Measurements from ENCODE around the gene MAP3K5.
A peak's percentile ranks its signal among the peaks of the same experiment; 100 is the strongest.
"Not testable (repeated sequence)": the region's sequence is repeated elsewhere in the genome, so short reads cannot be mapped to it uniquely, and the experiment has no call there.

The MAP3K5 gene

GRCh38 chr6:136767570-136768309 is 24.5 kb downstream of the MAP3K5 start:
- H3K9me3 Mint-ChIP-seq = no peaks in the 10 kb centered on the region
- H3K27me3 Mint-ChIP-seq = no peaks in the 10 kb centered on the region
- H3K27ac Mint-ChIP-seq = peak overlapping the region; percentile 37
- H3K36me3 Mint-ChIP-seq (ENCODE audit: low read depth) = no peaks in the 10 kb centered on the region
- peaks cover 78% of the 10 kb centered on the region for H3K4me1 Mint-ChIP-seq (ENCODE audit: low read depth)
- H3K4me3 Mint-ChIP-seq = no peak overlapping the region

- Mint-ChIP-seq H3K27me3 (no peaks in the 10 kb centered on the region), H3K27ac (peak overlapping the region; percentile 66), H3K4me1 (ENCODE audit: low read depth) (peaks cover 78% of the 10 kb centered on the region), H3K9me3 (no peaks in the 10 kb centered on the region), H3K36me3 (ENCODE audit: low read depth) (no peaks in the 10 kb centered on the region), H3K4me3 (no peak overlapping the region)
Observed at GRCh38 chr6:136767103-136767502, 25.2 kb downstream of the MAP3K5 start.

GRCh38 chr6:136766274-136766673 is 26.0 kb downstream of the MAP3K5 start:
- no peak overlapping the region for H3K4me3 Mint-ChIP-seq
- no peak overlapping the region for H3K27ac Mint-ChIP-seq

GRCh38 chr6:136764517-136764993 is 27.7 kb downstream of the MAP3K5 start:
- peak overlapping the region; percentile 40 for H3K27ac Mint-ChIP-seq
- no peaks in the 10 kb centered on the region for H3K27me3 Mint-ChIP-seq
- H3K36me3 Mint-ChIP-seq (ENCODE audit: low read depth) = no peaks in the 10 kb centered on the region
- H3K4me3 Mint-ChIP-seq = peak overlapping the region; percentile 36
- no peaks in the 10 kb centered on the region for H3K9me3 Mint-ChIP-seq
- peaks cover 81% of the 10 kb centered on the region for H3K4me1 Mint-ChIP-seq (ENCODE audit: low read depth)

More at GRCh38 chr6:136766274-136766673, 26.0 kb downstream of the MAP3K5 start:
- Mint-ChIP-seq H3K36me3 (ENCODE audit: low read depth) (no peaks in the 10 kb centered on the region), H3K4me1 (ENCODE audit: low read depth) (peaks cover 80% of the 10 kb centered on the region), H3K9me3 (no peaks in the 10 kb centered on the region), H3K27me3 (no peaks in the 10 kb centered on the region)

GRCh38 chr6:136763716-136764516 is 28.4 kb downstream of the MAP3K5 start:
- H3K36me3 Mint-ChIP-seq (ENCODE audit: low read depth) = no peaks in the 10 kb centered on the region
- H3K27ac Mint-ChIP-seq = peak overlapping the region; percentile 40
- H3K4me1 Mint-ChIP-seq (ENCODE audit: low read depth) = peaks cover 78% of the 10 kb centered on the region
- no peaks in the 10 kb centered on the region for H3K9me3 Mint-ChIP-seq
- H3K27me3 Mint-ChIP-seq = no peaks in the 10 kb centered on the region
- H3K4me3 Mint-ChIP-seq = peak overlapping the region; percentile 36

GRCh38 chr6:136763255-136763654 is 29.0 kb downstream of the MAP3K5 start:
- peak overlapping the region; percentile 57 for H3K27ac Mint-ChIP-seq
- no peaks in the 10 kb centered on the region for H3K9me3 Mint-ChIP-seq
- peak overlapping the region; percentile 32 for H3K4me3 Mint-ChIP-seq
- H3K36me3 Mint-ChIP-seq (ENCODE audit: low read depth) = no peaks in the 10 kb centered on the region
- H3K4me1 Mint-ChIP-seq (ENCODE audit: low read depth) = peaks cover 75% of the 10 kb centered on the region
- no peaks in the 10 kb centered on the region for H3K27me3 Mint-ChIP-seq

- peak overlapping the region; percentile 67 for H3K4me3 Mint-ChIP-seq
- H3K27me3 Mint-ChIP-seq = no peaks in the 10 kb centered on the region
- peaks cover 66% of the 10 kb centered on the region for H3K4me1 Mint-ChIP-seq (ENCODE audit: low read depth)
- H3K9me3 Mint-ChIP-seq = no peaks in the 10 kb centered on the region
- peak overlapping the region; percentile 57 for H3K27ac Mint-ChIP-seq
- no peaks in the 10 kb centered on the region for H3K36me3 Mint-ChIP-seq (ENCODE audit: low read depth)
Observed at GRCh38 chr6:136762022-136762975, 30.0 kb downstream of the MAP3K5 start.

GRCh38 chr6:136761227-136761922 is 30.9 kb downstream of the MAP3K5 start:
- Mint-ChIP-seq H3K4me3 (peak overlapping the region; percentile 67), H3K27ac (peak overlapping the region; percentile 70), H3K9me3 (no peaks in the 10 kb centered on the region), H3K27me3 (no peaks in the 10 kb centered on the region), H3K4me1 (ENCODE audit: low read depth) (peaks cover 67% of the 10 kb centered on the region), H3K36me3 (ENCODE audit: low read depth) (no peaks in the 10 kb centered on the region)

GRCh38 chr6:136760781-136761180 is 31.5 kb downstream of the MAP3K5 start:
- not testable (repeated sequence) for H3K27me3 Mint-ChIP-seq; H3K9me3 Mint-ChIP-seq; H3K36me3 Mint-ChIP-seq (ENCODE audit: low read depth)
- Mint-ChIP-seq H3K4me1 (ENCODE audit: low read depth) (peaks cover 61% of the 10 kb centered on the region), H3K4me3 (peak overlapping the region; percentile 67), H3K27ac (peak overlapping the region; percentile 70)

GRCh38 chr6:136757150-136757549 is 35.1 kb downstream of the MAP3K5 start:
- no peaks in the 10 kb centered on the region for H3K36me3 Mint-ChIP-seq (ENCODE audit: low read depth)
- H3K4me1 Mint-ChIP-seq (ENCODE audit: low read depth) = peaks cover 57% of the 10 kb centered on the region
- H3K27me3 Mint-ChIP-seq = no peaks in the 10 kb centered on the region
- H3K9me3 Mint-ChIP-seq = no peaks in the 10 kb centered on the region
- no peak overlapping the region for H3K27ac Mint-ChIP-seq
- H3K4me3 Mint-ChIP-seq = no peak overlapping the region

- Mint-ChIP-seq H3K27me3 (no peaks in the 10 kb centered on the region), H3K36me3 (ENCODE audit: low read depth) (no peaks in the 10 kb centered on the region), H3K27ac (no peak overlapping the region), H3K4me3 (no peak overlapping the region), H3K9me3 (no peaks in the 10 kb centered on the region), H3K4me1 (ENCODE audit: low read depth) (peaks cover 63% of the 10 kb centered on the region)
Observed at GRCh38 chr6:136754820-136755219, 37.5 kb downstream of the MAP3K5 start.

- no peaks in the 10 kb centered on the region for H3K9me3 Mint-ChIP-seq
- H3K27me3 Mint-ChIP-seq = no peaks in the 10 kb centered on the region
- no peak overlapping the region for H3K4me3 Mint-ChIP-seq
- H3K27ac Mint-ChIP-seq = peak overlapping the region; percentile 57
- no peaks in the 10 kb centered on the region for H3K36me3 Mint-ChIP-seq (ENCODE audit: low read depth)
- peaks cover 70% of the 10 kb centered on the region for H3K4me1 Mint-ChIP-seq (ENCODE audit: low read depth)
Observed at GRCh38 chr6:136753624-136754023, 38.7 kb downstream of the MAP3K5 start.

- Mint-ChIP-seq H3K27me3 (no peaks in the 10 kb centered on the region), H3K4me3 (no peak overlapping the region), H3K36me3 (ENCODE audit: low read depth) (no peaks in the 10 kb centered on the region), H3K9me3 (no peaks in the 10 kb centered on the region), H3K27ac (no peak overlapping the region), H3K4me1 (ENCODE audit: low read depth) (peaks cover 75% of the 10 kb centered on the region)
Observed at GRCh38 chr6:136752554-136752953, 39.7 kb downstream of the MAP3K5 start.

GRCh38 chr6:136751991-136752390 is 40.3 kb downstream of the MAP3K5 start:
- Mint-ChIP-seq H3K4me3 (peak overlapping the region; percentile 66), H3K27me3 (no peaks in the 10 kb centered on the region), H3K36me3 (ENCODE audit: low read depth) (no peaks in the 10 kb centered on the region), H3K9me3 (no peaks in the 10 kb centered on the region), H3K4me1 (ENCODE audit: low read depth) (peaks cover 77% of the 10 kb centered on the region), H3K27ac (peak overlapping the region; percentile 62)

All from stimulated activated naive CD8-positive, alpha-beta T cell treated with anti-CD3 and anti-CD28 coated beads, Interleukin-15, Interleukin-2, amounts not matched to agents 100 ng/mL and 50 ng/mL, for 24 hours (primary cell).